Measurements from ENCODE around the gene TMTC1.

Gene TMTC1

GRCh38 chr12:29455087-29455486 lies 328.7 kb downstream of the TMTC1 start:
- no peak for DNase-seq (ENCODE audit: low read depth)
- no peak overlapping the region for H3K4me3 ChIP-seq (ENCODE audit: low read length)
- TF ChIP-seq, protein P1, sequence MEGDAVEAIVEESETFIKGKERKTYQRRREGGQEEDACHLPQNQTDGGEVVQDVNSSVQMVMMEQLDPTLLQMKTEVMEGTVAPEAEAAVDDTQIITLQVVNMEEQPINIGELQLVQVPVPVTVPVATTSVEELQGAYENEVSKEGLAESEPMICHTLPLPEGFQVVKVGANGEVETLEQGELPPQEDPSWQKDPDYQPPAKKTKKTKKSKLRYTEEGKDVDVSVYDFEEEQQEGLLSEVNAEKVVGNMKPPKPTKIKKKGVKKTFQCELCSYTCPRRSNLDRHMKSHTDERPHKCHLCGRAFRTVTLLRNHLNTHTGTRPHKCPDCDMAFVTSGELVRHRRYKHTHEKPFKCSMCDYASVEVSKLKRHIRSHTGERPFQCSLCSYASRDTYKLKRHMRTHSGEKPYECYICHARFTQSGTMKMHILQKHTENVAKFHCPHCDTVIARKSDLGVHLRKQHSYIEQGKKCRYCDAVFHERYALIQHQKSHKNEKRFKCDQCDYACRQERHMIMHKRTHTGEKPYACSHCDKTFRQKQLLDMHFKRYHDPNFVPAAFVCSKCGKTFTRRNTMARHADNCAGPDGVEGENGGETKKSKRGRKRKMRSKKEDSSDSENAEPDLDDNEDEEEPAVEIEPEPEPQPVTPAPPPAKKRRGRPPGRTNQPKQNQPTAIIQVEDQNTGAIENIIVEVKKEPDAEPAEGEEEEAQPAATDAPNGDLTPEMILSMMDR (conservative IDR thresholded peaks at IDR 0.05; ENCODE audit: low read length): no peak

GRCh38 chr12:29451888-29452287 lies 331.9 kb downstream of the TMTC1 start:
- DNase-seq (ENCODE audit: low read depth): no peak
- TF ChIP-seq, protein P1 (conservative IDR thresholded peaks at IDR 0.05; ENCODE audit: low read length): no peak
- H3K4me3 ChIP-seq (ENCODE audit: low read length): no peak overlapping the region

All from AG10803 (cell line).